Measurements from ENCODE around the gene CNTNAP2.

Gene CNTNAP2

GRCh38 chr7:147803606-147804005, 1687.0 kb downstream of the CNTNAP2 start:
- no peak for DNase-seq (ENCODE audit: low read depth in 2 of 2, low spot score in 1 of 2)

GRCh38 chr7:147804032-147804431, 1687.4 kb downstream of the CNTNAP2 start:
- no peak for DNase-seq (ENCODE audit: low read depth in 2 of 2, low spot score in 1 of 2)

GRCh38 chr7:147805996-147806576, 1689.5 kb downstream of the CNTNAP2 start:
- DNase-seq (ENCODE audit: low read depth in 2 of 2, low spot score in 1 of 2): no peak

- DNase-seq (ENCODE audit: low read depth in 2 of 2, low spot score in 1 of 2): no peak
These were observed 1693.2 kb downstream of the CNTNAP2 start for GRCh38 chr7:147809786-147810185.

GRCh38 chr7:147810269-147810668, 1693.7 kb downstream of the CNTNAP2 start:
- DNase-seq (ENCODE audit: low read depth in 2 of 2, low spot score in 1 of 2): no peak

- DNase-seq (ENCODE audit: low read depth in 2 of 2, low spot score in 1 of 2): no peak
These were observed 1695.3 kb downstream of the CNTNAP2 start for GRCh38 chr7:147811923-147812322.

- DNase-seq (ENCODE audit: low read depth in 2 of 2, low spot score in 1 of 2): no peak
These were observed 1696.7 kb downstream of the CNTNAP2 start for GRCh38 chr7:147813316-147813715.

- DNase-seq (ENCODE audit: low read depth in 2 of 2, low spot score in 1 of 2): no peak
These were observed 1701.7 kb downstream of the CNTNAP2 start for GRCh38 chr7:147818317-147818716.

- DNase-seq (ENCODE audit: low read depth in 2 of 2, low spot score in 1 of 2): no peak
These were observed 1708.1 kb downstream of the CNTNAP2 start for GRCh38 chr7:147824671-147825070.

GRCh38 chr7:147829016-147829415, 1712.4 kb downstream of the CNTNAP2 start:
- DNase-seq (ENCODE audit: low read depth in 2 of 2, low spot score in 1 of 2): no peak

- no peak for DNase-seq (ENCODE audit: low read depth in 2 of 2, low spot score in 1 of 2)
These were observed 1717.0 kb downstream of the CNTNAP2 start for GRCh38 chr7:147833557-147833956.

GRCh38 chr7:147833970-147834369, 1717.4 kb downstream of the CNTNAP2 start:
- DNase-seq (ENCODE audit: low read depth in 2 of 2, low spot score in 1 of 2): no peak

GRCh38 chr7:147852833-147853232, 1736.2 kb downstream of the CNTNAP2 start:
- DNase-seq (ENCODE audit: low read depth in 2 of 2, low spot score in 1 of 2): no peak

- DNase-seq (ENCODE audit: low read depth in 2 of 2, low spot score in 1 of 2): no peak
These were observed 1740.8 kb downstream of the CNTNAP2 start for GRCh38 chr7:147857152-147858140.

- DNase-seq (ENCODE audit: low read depth in 2 of 2, low spot score in 1 of 2): no peak
These were observed 1741.8 kb downstream of the CNTNAP2 start for GRCh38 chr7:147858421-147858820.

- no peak for DNase-seq (ENCODE audit: low read depth in 2 of 2, low spot score in 1 of 2)
These were observed 1742.4 kb downstream of the CNTNAP2 start for GRCh38 chr7:147859033-147859432.

GRCh38 chr7:147859486-147859885, 1742.9 kb downstream of the CNTNAP2 start:
- no peak for DNase-seq (ENCODE audit: low read depth in 2 of 2, low spot score in 1 of 2)

- no peak for DNase-seq (ENCODE audit: low read depth in 2 of 2, low spot score in 1 of 2)
These were observed 1744.6 kb downstream of the CNTNAP2 start for GRCh38 chr7:147861058-147861716.

GRCh38 chr7:147861945-147862344, 1745.3 kb downstream of the CNTNAP2 start:
- no peak for DNase-seq (ENCODE audit: low read depth in 2 of 2, low spot score in 1 of 2)

- DNase-seq (ENCODE audit: low read depth in 2 of 2, low spot score in 1 of 2): no peak
These were observed 1752.9 kb downstream of the CNTNAP2 start for GRCh38 chr7:147869456-147869855.

- no peak for DNase-seq (ENCODE audit: low read depth in 2 of 2, low spot score in 1 of 2)
These were observed 1762.5 kb downstream of the CNTNAP2 start for GRCh38 chr7:147878912-147879661.

All from stimulated activated CD8-positive, alpha-beta memory T cell treated with anti-CD3 and anti-CD28 coated beads, Interleukin-4, amount 100 ng/mL, for 4 hours (primary cell).